Measurements from ENCODE around the gene ANKRD18B. TPM values are rescaled to one million over a fixed set of nuclear protein-coding genes. Genes with fewer than 3 reads are reported as not detected.
"Not testable (repeated sequence)": the region's sequence is repeated elsewhere in the genome, so short reads cannot be mapped to it uniquely, and the experiment has no call there.

ANKRD18B gene
- total and polyA plus RNA-seq, 9 of the 15 experiments (the other 6 are each of a cell fraction or from before 2014, with no cell fraction given): 0.43 to 12.6 (median 1.8) TPM

DNA sequence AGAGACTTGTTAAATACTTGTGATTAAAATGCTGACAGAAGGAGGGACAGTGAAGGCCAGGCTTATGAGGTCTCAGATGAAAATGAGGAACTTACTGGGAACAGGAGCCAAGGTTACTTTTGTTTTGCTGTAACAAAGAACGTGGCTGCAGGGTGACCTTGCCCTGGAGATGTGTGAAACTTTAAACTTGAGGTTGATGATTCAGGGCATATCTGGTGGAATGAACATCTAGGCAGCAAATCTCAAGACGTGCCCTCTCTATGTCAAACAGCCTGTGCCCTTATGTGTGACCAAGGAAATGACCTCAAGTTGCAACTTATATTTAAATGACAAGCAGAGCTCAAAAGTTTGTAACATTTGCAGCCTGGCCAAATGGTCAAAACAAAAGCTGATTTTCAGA, 58.6 kb downstream of the ANKRD18B start:
- FAIRE-seq: not testable (repeated sequence)

DNA sequence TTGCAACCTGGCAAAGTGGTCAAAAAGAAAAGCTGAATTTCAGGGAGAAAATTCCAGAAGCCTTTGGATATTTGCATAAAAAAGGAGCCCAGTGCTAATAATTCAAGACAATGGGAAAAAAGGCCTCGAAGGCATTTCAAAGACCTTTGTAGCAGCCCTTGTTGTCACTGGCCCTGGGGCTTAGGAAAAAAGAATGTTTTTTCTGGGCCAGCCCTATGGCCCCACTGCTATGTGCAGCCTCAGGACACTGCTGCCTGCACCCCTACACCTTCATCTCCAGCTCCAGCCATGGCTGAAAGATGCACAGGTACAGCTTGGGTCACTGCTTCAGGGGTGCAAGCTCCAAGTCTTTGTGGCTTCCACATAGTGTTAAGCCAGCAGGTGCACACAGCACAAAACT, 62.1 kb downstream of the ANKRD18B start:
- ATAC-seq; H3K9me1 ChIP-seq (ENCODE audit: control insufficient read depth, insufficient read depth, low read length); H3K79me2 ChIP-seq (ENCODE audit: control insufficient read depth, insufficient read depth, low read length); intact Hi-C loops (cut with micrococcal nuclease); H4K20me1 ChIP-seq (replicated peaks; ENCODE audit: control insufficient read depth, insufficient read depth, low read length); H3K4me2 ChIP-seq (ENCODE audit: insufficient read depth, low read length); in situ Hi-C loops (cut with MboI); H3K9me3 ChIP-seq (replicated peaks; ENCODE audit: control insufficient read depth, insufficient read depth, low read depth, low read length); FAIRE-seq; H3K27ac ChIP-seq (ENCODE audit: extremely low read depth, low read depth, low read length); DNase-seq (ENCODE audit: extremely low read depth in 1 of 4, low spot score in 3 of 4); CTCF ChIA-PET (ENCODE audit: low intra/inter-chr PET ratio); H3K4me3 ChIP-seq; H2AFZ ChIP-seq (ENCODE audit: low read depth, low read length); H3K9ac ChIP-seq (ENCODE audit: insufficient read depth in 1 of 2, low read depth in 2 of 2, low read length in 2 of 2); H3K27me3 ChIP-seq (ENCODE audit: control insufficient read depth in 2 of 2, insufficient read depth in 2 of 2, low read length in 2 of 2); BruUV-seq (replicated peaks); H3K36me3 ChIP-seq (ENCODE audit: control insufficient read depth, insufficient read depth, low read length); POLR2A ChIA-PET; H3K4me1 ChIP-seq (replicated peaks in 1 of 2; ENCODE audit: control insufficient read depth in 2 of 2, insufficient read depth in 2 of 2, low read length in 2 of 2): not testable (repeated sequence)
- no CpG with 5 or more reads among the region's 1 CpG for WGBS (ENCODE audit: insufficient coverage, low coverage, missing lambda C conversion rate)

More for the DNA sequence above, 58.6 kb downstream of the ANKRD18B start:
- intact Hi-C loops (cut with micrococcal nuclease); H3K9me3 ChIP-seq (replicated peaks; ENCODE audit: control insufficient read depth, insufficient read depth, low read depth, low read length); H2AFZ ChIP-seq (ENCODE audit: low read depth, low read length); POLR2A ChIA-PET; H3K4me3 ChIP-seq; ATAC-seq; H3K27ac ChIP-seq (ENCODE audit: extremely low read depth, low read depth, low read length); H3K9ac ChIP-seq (ENCODE audit: insufficient read depth in 1 of 2, low read depth in 2 of 2, low read length in 2 of 2); H3K79me2 ChIP-seq (ENCODE audit: control insufficient read depth, insufficient read depth, low read length); in situ Hi-C loops (cut with MboI); H3K36me3 ChIP-seq (ENCODE audit: control insufficient read depth, insufficient read depth, low read length); H3K4me1 ChIP-seq (replicated peaks in 1 of 2; ENCODE audit: control insufficient read depth in 2 of 2, insufficient read depth in 2 of 2, low read length in 2 of 2); H3K4me2 ChIP-seq (ENCODE audit: insufficient read depth, low read length); H4K20me1 ChIP-seq (replicated peaks; ENCODE audit: control insufficient read depth, insufficient read depth, low read length); DNase-seq (ENCODE audit: extremely low read depth in 1 of 4, low spot score in 3 of 4); H3K9me1 ChIP-seq (ENCODE audit: control insufficient read depth, insufficient read depth, low read length); H3K27me3 ChIP-seq (ENCODE audit: control insufficient read depth in 2 of 2, insufficient read depth in 2 of 2, low read length in 2 of 2); BruUV-seq (replicated peaks); CTCF ChIA-PET (ENCODE audit: low intra/inter-chr PET ratio): not testable (repeated sequence)
- TF ChIP-seq ESRRA (IDR thresholded peaks at IDR 0.05; ENCODE audit: borderline replicate concordance, low read depth) (peak; percentile 57), L3MBTL2 (IDR thresholded peaks at IDR 0.05) (0 out of 2 replicates have a peak, but pooled peaks have one; percentile 12)
- 6% methylated on average over 2 of the region's 2 CpGs for WGBS (ENCODE audit: insufficient coverage, low coverage, missing lambda C conversion rate)

DNA sequence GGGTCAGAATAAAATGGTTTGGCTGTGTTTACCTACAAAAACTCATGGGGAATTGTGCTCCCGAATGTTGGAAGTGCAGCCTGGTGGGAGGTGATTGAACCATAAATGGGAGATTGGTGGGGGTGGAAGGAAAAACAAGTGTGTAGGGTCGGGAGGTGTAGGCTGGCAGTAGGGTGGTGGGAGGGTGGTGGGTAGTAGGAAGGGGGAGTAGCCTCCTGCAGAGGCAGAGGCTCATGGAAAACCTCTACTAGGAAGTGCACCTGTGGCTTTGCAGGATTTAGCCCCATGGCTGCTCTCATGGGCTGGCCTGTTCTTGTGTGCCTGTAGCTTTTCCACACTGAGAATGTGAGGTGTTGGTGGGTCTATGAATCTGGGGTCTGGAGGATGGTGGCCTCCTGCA, 63.7 kb downstream of the ANKRD18B start:
- POLR2A ChIA-PET; H3K4me2 ChIP-seq (ENCODE audit: insufficient read depth, low read length); H2AFZ ChIP-seq (ENCODE audit: low read depth, low read length); intact Hi-C loops (cut with micrococcal nuclease); H3K27ac ChIP-seq (ENCODE audit: extremely low read depth, low read depth, low read length); ATAC-seq; H3K4me3 ChIP-seq; H3K27me3 ChIP-seq (ENCODE audit: control insufficient read depth in 2 of 2, insufficient read depth in 2 of 2, low read length in 2 of 2); H3K9ac ChIP-seq (ENCODE audit: insufficient read depth in 1 of 2, low read depth in 2 of 2, low read length in 2 of 2); H3K9me3 ChIP-seq (replicated peaks; ENCODE audit: control insufficient read depth, insufficient read depth, low read depth, low read length); BruUV-seq (replicated peaks); H3K4me1 ChIP-seq (replicated peaks in 1 of 2; ENCODE audit: control insufficient read depth in 2 of 2, insufficient read depth in 2 of 2, low read length in 2 of 2); H3K79me2 ChIP-seq (ENCODE audit: control insufficient read depth, insufficient read depth, low read length); CTCF ChIA-PET (ENCODE audit: low intra/inter-chr PET ratio); H3K9me1 ChIP-seq (ENCODE audit: control insufficient read depth, insufficient read depth, low read length); FAIRE-seq; H3K36me3 ChIP-seq (ENCODE audit: control insufficient read depth, insufficient read depth, low read length); in situ Hi-C loops (cut with MboI); DNase-seq (ENCODE audit: extremely low read depth in 1 of 4, low spot score in 3 of 4); H4K20me1 ChIP-seq (replicated peaks; ENCODE audit: control insufficient read depth, insufficient read depth, low read length): not testable (repeated sequence)
- WGBS (ENCODE audit: insufficient coverage, low coverage, missing lambda C conversion rate): no CpG with 5 or more reads among the region's 2 CpGs

DNA sequence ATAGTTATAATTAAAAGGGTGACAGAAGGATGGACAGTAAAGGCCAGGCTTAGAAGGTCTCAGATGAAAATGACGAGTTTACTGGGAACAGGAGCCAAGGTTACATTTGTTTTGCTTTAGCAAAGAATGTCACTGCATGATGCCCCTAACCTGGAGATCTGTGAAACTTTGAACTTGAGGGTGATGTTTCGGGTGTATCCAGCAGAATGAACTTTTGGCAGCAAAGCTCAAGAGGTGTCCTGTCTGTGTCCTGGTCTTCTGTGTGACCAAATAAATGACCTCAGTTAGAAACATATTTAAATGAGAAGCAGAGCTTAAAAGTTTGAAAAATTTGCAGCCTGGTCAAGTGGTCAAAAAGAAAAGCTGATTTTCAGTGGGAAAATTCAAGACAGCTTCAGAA, 64.8 kb downstream of the ANKRD18B start:
- H3K4me1 ChIP-seq (replicated peaks in 1 of 2; ENCODE audit: control insufficient read depth in 2 of 2, insufficient read depth in 2 of 2, low read length in 2 of 2); H3K79me2 ChIP-seq (ENCODE audit: control insufficient read depth, insufficient read depth, low read length); H3K27me3 ChIP-seq (ENCODE audit: control insufficient read depth in 2 of 2, insufficient read depth in 2 of 2, low read length in 2 of 2); CTCF ChIA-PET (ENCODE audit: low intra/inter-chr PET ratio); H3K9ac ChIP-seq (ENCODE audit: insufficient read depth in 1 of 2, low read depth in 2 of 2, low read length in 2 of 2); H3K4me3 ChIP-seq; POLR2A ChIA-PET; H3K4me2 ChIP-seq (ENCODE audit: insufficient read depth, low read length); intact Hi-C loops (cut with micrococcal nuclease); ATAC-seq; H4K20me1 ChIP-seq (replicated peaks; ENCODE audit: control insufficient read depth, insufficient read depth, low read length); BruUV-seq (replicated peaks); DNase-seq (ENCODE audit: extremely low read depth in 1 of 4, low spot score in 3 of 4); H3K36me3 ChIP-seq (ENCODE audit: control insufficient read depth, insufficient read depth, low read length); H3K9me1 ChIP-seq (ENCODE audit: control insufficient read depth, insufficient read depth, low read length); in situ Hi-C loops (cut with MboI); H2AFZ ChIP-seq (ENCODE audit: low read depth, low read length); FAIRE-seq; H3K27ac ChIP-seq (ENCODE audit: extremely low read depth, low read depth, low read length); H3K9me3 ChIP-seq (replicated peaks; ENCODE audit: control insufficient read depth, insufficient read depth, low read depth, low read length): not testable (repeated sequence)
- WGBS (ENCODE audit: insufficient coverage, low coverage, missing lambda C conversion rate): 67% methylated on average over 1 of the region's 2 CpGs
